K562 (cell line): ENCODE results near the gene NELFA. TPM values are rescaled to one million over a fixed set of nuclear protein-coding genes. Genes with fewer than 3 reads are reported as not detected.

ENCODE experiments used
- ATAC-seq: fragments of 200-7000 bp; cut with Tn5 transposase; 3 replicates; pipeline ENCODE4 v1.9.1; 2020; ENCODE audit warnings: moderate library complexity
- BruUV-seq: library from RNA; stranded (reverse); fragments of 400-500 nt; replicated peaks from 2 replicates; lab custom pipeline; 2021; lab: Mats Ljungman, UMichigan
- CTCF ChIA-PET: fragments of 300-600 bp; formaldehyde crosslinking; extraction: SDS; loops from one replicate; lab custom pipeline; 2021; ENCODE audit warnings: low intra/inter-chr PET ratio; lab: Yijun Ruan, JAX
- POLR2A ChIA-PET: fragments of 300-600, 350-650 bp; sonication (Branson Sonifier 250); formaldehyde crosslinking; extraction: SDS; loops from one replicate; lab custom pipeline; 2021; ENCODE audit warnings: antibody characterized with exemption, inconsistent platforms; lab: Yijun Ruan, JAX
- DNase-seq, 4 experiments: peaks; one replicate each; pipeline versions ENCODE4 v3.0.0 to v3.0.0-alpha.2; 2011 to 2018; ENCODE audit warnings: low spot score in 3 of 4, mixed read lengths in 3 of 4; ENCODE audit errors: extremely low read depth in 1 of 4
- FAIRE-seq: peaks from 2 replicates; lab custom pipeline; 2011; peaks lifted over from hg19 to GRCh38; lab: Jason Lieb, UNC
- H2AFZ ChIP-seq: 2 replicates; pipeline ENCODE4 v1.6.0; 2011; ENCODE audit warnings: low read depth, low read length, control low read depth, inconsistent platforms
- H3K27ac ChIP-seq: fragments of 200-600 bp; 3 replicates; pipeline ENCODE4 v1.8.0; 2011; ENCODE audit warnings: low read depth, mild to moderate bottlenecking, control low read depth, inconsistent platforms, low read length, moderate library complexity, mixed read lengths; ENCODE audit errors: extremely low read depth
- H3K27me3 ChIP-seq, 2 experiments: fragments of 300-600 bp in 1 of 2; 2 replicates in 1 of 2; 3 replicates in 1 of 2; pipeline versions ENCODE4 v1.6.0 to v1.8.0; 2011; ENCODE audit warnings: inconsistent platforms in 2 of 2, low read length in 2 of 2, mild to moderate bottlenecking in 1 of 2, mixed read lengths in 1 of 2, moderate library complexity in 1 of 2; ENCODE audit not compliant: control insufficient read depth in 2 of 2, insufficient read depth in 2 of 2
- H3K36me3 ChIP-seq: fragments of 300-600 bp; 3 replicates; pipeline ENCODE4 v1.8.0; 2011; ENCODE audit warnings: mild to moderate bottlenecking, low read length, inconsistent platforms; ENCODE audit not compliant: control insufficient read depth, insufficient read depth
- H3K4me1 ChIP-seq, 2 experiments: fragments of 200-600 bp in 1 of 2; replicated peaks in 1 of 2; 2 replicates in 1 of 2; 3 replicates in 1 of 2; pipeline versions ENCODE4 v1.5.1 to v1.8.0; 2011; ENCODE audit warnings: inconsistent platforms in 2 of 2, low read length in 2 of 2, mild to moderate bottlenecking in 1 of 2, mixed read lengths in 1 of 2, moderate library complexity in 1 of 2; ENCODE audit not compliant: control insufficient read depth in 2 of 2, insufficient read depth in 2 of 2
- H3K4me2 ChIP-seq: 2 replicates; pipeline ENCODE4 v1.6.1; 2011; ENCODE audit warnings: low read length, control low read depth, inconsistent platforms, mixed read lengths; ENCODE audit not compliant: insufficient read depth
- H3K4me3 ChIP-seq: fragments of 200-600 bp; sonication (generic), shearing (Covaris generic); 2 replicates; pipeline ENCODE4 v1.5.1; 2016; ENCODE audit warnings: control low read depth, inconsistent platforms
- H3K79me2 ChIP-seq: fragments of 200-600 bp; 3 replicates; pipeline ENCODE4 v1.8.0; 2011; ENCODE audit warnings: low read length, inconsistent platforms; ENCODE audit not compliant: control insufficient read depth, insufficient read depth
- H3K9ac ChIP-seq, 2 experiments: 2 replicates each; pipeline versions ENCODE4 v1.6.0 to v1.6.1; 2011; ENCODE audit warnings: low read depth in 2 of 2, low read length in 2 of 2, control low read depth in 1 of 2, inconsistent platforms in 1 of 2, mild to moderate bottlenecking in 1 of 2, mixed read lengths in 1 of 2; ENCODE audit not compliant: insufficient read depth in 1 of 2
- H3K9me1 ChIP-seq: one replicate; pipeline ENCODE4 v1.6.0; 2011; ENCODE audit warnings: inconsistent platforms, mild to moderate bottlenecking, low read length, moderate library complexity; ENCODE audit not compliant: control insufficient read depth, insufficient read depth
- H3K9me3 ChIP-seq: replicated peaks from 2 replicates; pipeline ENCODE4 v1.5.1; 2011; ENCODE audit warnings: low read depth, low read length, inconsistent platforms; ENCODE audit not compliant: control insufficient read depth, insufficient read depth
- H4K20me1 ChIP-seq: replicated peaks from 2 replicates; pipeline ENCODE4 v1.6.1; 2011; ENCODE audit warnings: low read length, inconsistent platforms, mixed read lengths; ENCODE audit not compliant: control insufficient read depth, insufficient read depth
- DIDO1 ChIP-seq: fragments of 450-650 bp; IDR thresholded peaks from 2 replicates; pipeline ENCODE4 v1.6.1; 2016; ENCODE audit warnings: low read depth, missing biosample characterization, missing genetic modification characterization
- RBM25 ChIP-seq: fragments of 200-400 bp; formaldehyde crosslinking; IDR thresholded peaks from 2 replicates; pipeline ENCODE4 v1.6.1; 2018; ENCODE audit warnings: low read length, low read depth, moderate library complexity; ENCODE audit not compliant: severe bottlenecking
- RCOR1 ChIP-seq, 2 experiments: IDR thresholded peaks; 2 replicates each; pipeline ENCODE4 v1.6.1; 2012; ENCODE audit warnings: low read depth in 2 of 2, low read length in 2 of 2, borderline replicate concordance in 1 of 2, improper control_type of control experiment in 1 of 2
- ZNF121 ChIP-seq: sonication (generic); formaldehyde crosslinking; conservative IDR thresholded peaks from 2 replicates; pipeline ENCODE4 v1.8.0; 2022; ENCODE audit warnings: missing genetic modification reagents
- WGBS: fragments of 100-300 bp; shearing (Covaris generic); methylation state at CpG from one replicate; pipeline ENCODE4 v1.1.6; 2016; ENCODE audit warnings: low coverage, mixed read lengths; ENCODE audit not compliant: insufficient coverage; ENCODE audit errors: missing lambda C conversion rate; 5-methylcytosine and 5-hydroxymethylcytosine counted together
- in situ Hi-C: fragments of 300-500 bp; cut with MboI; formaldehyde crosslinking; loops from 4 replicates; pipeline ENCODE4 v1.15.0; 2018; ENCODE audit warnings: inconsistent platforms, mixed read lengths
- intact Hi-C: fragments of 100-400 bp; cut with micrococcal nuclease; formaldehyde crosslinking; loops from 2 replicates; pipeline ENCODE4 v1.14.2; 2022
- polyA plus RNA-seq, 8 experiments: library from polyadenylated mRNA; depleted of rRNA in 4 of 8; stranded (reverse) in 5 of 8; unstranded in 3 of 8; fragments of >200 nt; fragmentation: Nextera tagmentation in 2 of 8; fragmentation: Illumina TruSeq in 1 of 8; extraction: Ambion mirVana in 2 of 8; extraction: Trizol in 1 of 8; gene quantifications; 2 replicates each; pipeline versions ENCODE4 v1.2.1 to v1.2.3, GENCODE V29; 2011 to 2014; ENCODE audit warnings: inconsistent platforms in 1 of 8, missing spikeins in 1 of 8
- total RNA-seq, 7 experiments: library from RNA; depleted of rRNA in 6 of 7; stranded (reverse); fragments of >200 nt in 6 of 7; fragmentation: Illumina TruSeq in 2 of 7; extraction: Trizol in 2 of 7; gene quantifications; 2 replicates each; pipeline versions ENCODE4 v1.2.1 to v1.2.3, GENCODE V29; 2011 to 2021; ENCODE audit warnings: low replicate concordance in 1 of 7
- TF ChIP-seq, protein P1 (sequence below), 2 experiments: fragments of 200-800 bp in 1 of 2; sonication (Bioruptor generic) in 1 of 2; sonication (generic) in 1 of 2; formaldehyde crosslinking in 1 of 2; IDR thresholded peaks in 1 of 2; conservative IDR thresholded peaks in 1 of 2; 2 replicates each; pipeline versions ENCODE4 v1.5.0 to v1.6.1; 2016 to 2020; ENCODE audit warnings: missing compliant biosample characterization in 1 of 2, missing genetic modification characterization in 1 of 2, missing genetic modification reagents in 1 of 2
- TF ChIP-seq, protein P2 (sequence below): IDR thresholded peaks from 2 replicates; pipeline ENCODE4 v1.6.1; 2016; ENCODE audit warnings: missing genetic modification characterization, missing compliant biosample characterization

Gene NELFA
- total and polyA plus RNA-seq, 9 of the 15 experiments (the other 6 are each of a cell fraction or from before 2014, with no cell fraction given): 0.76 to 59.6 (median 14.8) TPM

DNA sequence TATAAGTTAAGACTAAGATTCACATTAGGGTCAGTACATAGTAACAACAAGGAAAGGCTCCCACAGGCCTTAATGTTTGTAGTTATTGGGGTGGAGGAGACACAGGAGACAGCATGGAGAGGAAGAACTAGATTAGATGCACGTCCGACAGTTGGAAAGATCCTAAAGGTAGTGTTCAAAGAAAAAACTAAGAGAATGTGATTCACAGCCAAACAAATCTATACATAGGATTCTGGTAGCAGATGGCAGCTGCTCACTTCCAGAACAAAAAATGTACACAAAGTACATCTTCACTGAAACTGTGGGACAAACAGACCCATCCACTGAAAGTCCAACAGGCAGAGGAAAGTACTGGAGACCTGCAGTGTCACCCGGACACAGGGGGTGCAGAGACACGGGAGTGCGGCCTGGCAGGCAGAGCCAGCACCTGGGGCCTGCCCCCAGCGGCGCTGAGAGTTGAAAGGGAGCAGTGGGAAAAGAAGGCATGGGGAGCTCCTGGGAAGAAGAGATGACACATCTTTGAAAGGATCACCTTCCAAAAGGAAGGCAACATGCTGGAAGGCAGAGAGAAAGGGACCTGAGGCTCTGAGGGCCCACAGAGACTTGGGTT is 40.0 kb downstream of the NELFA start:
- FAIRE-seq (no peak), ATAC-seq (no peak), DNase-seq (no peak)
- H3K4me3 ChIP-seq: no peak overlapping the region
- in situ Hi-C loops: no loop called here
- no peaks in the 10 kb centered on the region for H3K9me1 ChIP-seq
- H2AFZ ChIP-seq: no peak overlapping the region
- peaks cover 7 to 9% of the 10 kb centered on the region in 2 experiments; a peak in 4 of 5 replicates for H3K4me1 ChIP-seq
- WGBS: 96% methylated on average over 7 of the region's 7 CpGs
- H3K9me3 ChIP-seq: no peaks in the 10 kb centered on the region
- TF ChIP-seq DIDO1 (no peak), RCOR1 (IDR thresholded peaks at IDR 0.05; ENCODE audit: borderline replicate concordance in 1 of 2, low read depth in 2 of 2, low read length in 2 of 2) (no peak), ZNF121 (CRISPR knock-in tag) (no peak), RBM25 (no peak)
- TF ChIP-seq, protein P1, sequence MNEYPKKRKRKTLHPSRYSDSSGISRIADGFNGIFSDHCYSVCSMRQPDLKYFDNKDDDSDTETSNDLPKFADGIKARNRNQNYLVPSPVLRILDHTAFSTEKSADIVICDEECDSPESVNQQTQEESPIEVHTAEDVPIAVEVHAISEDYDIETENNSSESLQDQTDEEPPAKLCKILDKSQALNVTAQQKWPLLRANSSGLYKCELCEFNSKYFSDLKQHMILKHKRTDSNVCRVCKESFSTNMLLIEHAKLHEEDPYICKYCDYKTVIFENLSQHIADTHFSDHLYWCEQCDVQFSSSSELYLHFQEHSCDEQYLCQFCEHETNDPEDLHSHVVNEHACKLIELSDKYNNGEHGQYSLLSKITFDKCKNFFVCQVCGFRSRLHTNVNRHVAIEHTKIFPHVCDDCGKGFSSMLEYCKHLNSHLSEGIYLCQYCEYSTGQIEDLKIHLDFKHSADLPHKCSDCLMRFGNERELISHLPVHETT (CRISPR knock-in tag; conservative IDR thresholded peaks at IDR 0.05 in 1 of 2, IDR thresholded peaks at IDR 0.05 in 1 of 2): no peak
- TF ChIP-seq, protein P2, sequence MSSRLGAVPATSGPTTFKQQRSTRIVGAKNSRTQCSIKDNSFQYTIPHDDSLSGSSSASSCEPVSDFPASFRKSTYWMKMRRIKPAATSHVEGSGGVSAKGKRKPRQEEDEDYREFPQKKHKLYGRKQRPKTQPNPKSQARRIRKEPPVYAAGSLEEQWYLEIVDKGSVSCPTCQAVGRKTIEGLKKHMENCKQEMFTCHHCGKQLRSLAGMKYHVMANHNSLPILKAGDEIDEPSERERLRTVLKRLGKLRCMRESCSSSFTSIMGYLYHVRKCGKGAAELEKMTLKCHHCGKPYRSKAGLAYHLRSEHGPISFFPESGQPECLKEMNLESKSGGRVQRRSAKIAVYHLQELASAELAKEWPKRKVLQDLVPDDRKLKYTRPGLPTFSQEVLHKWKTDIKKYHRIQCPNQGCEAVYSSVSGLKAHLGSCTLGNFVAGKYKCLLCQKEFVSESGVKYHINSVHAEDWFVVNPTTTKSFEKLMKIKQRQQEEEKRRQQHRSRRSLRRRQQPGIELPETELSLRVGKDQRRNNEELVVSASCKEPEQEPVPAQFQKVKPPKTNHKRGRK: no peak
- no peaks in the 10 kb centered on the region for H3K27me3 ChIP-seq
- POLR2A ChIA-PET: no interaction called here
- no peak overlapping the region for H3K4me2 ChIP-seq
- peaks cover 4% of the 10 kb centered on the region; the same call in 1 of the 2 replicates for H4K20me1 ChIP-seq
- intact Hi-C loops: no loop called here
- no TSS peak for BruUV-seq
- peaks cover 85% of the 10 kb centered on the region for H3K36me3 ChIP-seq
- H3K9ac ChIP-seq: peak overlapping the region in 1 of 2 experiments; percentile 6; a peak in 1 of 4 replicates
- peaks cover 14% of the 10 kb centered on the region for H3K79me2 ChIP-seq
- H3K27ac ChIP-seq: no peak overlapping the region
- CTCF ChIA-PET: no interaction called here
